Epidermal melanocyte (primary cell): Measurements from ENCODE around the gene ADO.
A peak's percentile ranks its signal among the peaks of the same experiment; 100 is the strongest.
"Not testable (repeated sequence)": the region's sequence is repeated elsewhere in the genome, so short reads cannot be mapped to it uniquely, and the experiment has no call there.

Source experiments
- DNase-seq: peaks from one replicate; pipeline ENCODE4 v3.0.0; 2011; ENCODE audit warnings: low spot score; ENCODE audit not compliant: insufficient read length

The ADO gene

GRCh38 chr10:62804356-62805230 is at the start of gene ADO:
TSS of gene ADO (plus strand) at chr10:62804720. CDS start at chr10:62805060, 340 bp downstream.
- peak; percentile 88 for DNase-seq

GRCh38 chr10:62754963-62755362 is 49.6 kb upstream of the ADO start:
- no peak for DNase-seq

GRCh38 chr10:62755662-62756653 is 48.6 kb upstream of the ADO start:
- DNase-seq = no peak

GRCh38 chr10:62759599-62760175 is 44.8 kb upstream of the ADO start:
- no peak for DNase-seq

GRCh38 chr10:62760401-62760800 is 44.1 kb upstream of the ADO start:
- no peak for DNase-seq

- DNase-seq = no peak
Observed at GRCh38 chr10:62761115-62761514, 43.4 kb upstream of the ADO start.

GRCh38 chr10:62763155-62763554 is 41.4 kb upstream of the ADO start:
- no peak for DNase-seq

- no peak for DNase-seq
Observed at GRCh38 chr10:62764011-62764410, 40.5 kb upstream of the ADO start.

- DNase-seq = no peak
Observed at GRCh38 chr10:62765726-62766125, 38.8 kb upstream of the ADO start.

GRCh38 chr10:62766386-62766785 is 38.1 kb upstream of the ADO start:
- no peak for DNase-seq

- DNase-seq = no peak
Observed at GRCh38 chr10:62769574-62770242, 34.8 kb upstream of the ADO start.

- DNase-seq = peak; percentile 50
Observed at GRCh38 chr10:62772186-62772974, 32.1 kb upstream of the ADO start.

GRCh38 chr10:62778125-62778524 is 26.4 kb upstream of the ADO start:
- DNase-seq = no peak

- DNase-seq = no peak
Observed at GRCh38 chr10:62779487-62780248, 24.9 kb upstream of the ADO start.

GRCh38 chr10:62784537-62784936 is 20.0 kb upstream of the ADO start:
- DNase-seq = not testable (repeated sequence)

- not testable (repeated sequence) for DNase-seq
Observed at GRCh38 chr10:62788285-62788684, 16.2 kb upstream of the ADO start.

- DNase-seq = no peak
Observed at GRCh38 chr10:62788861-62789467, 15.6 kb upstream of the ADO start.

GRCh38 chr10:62790019-62790555 is 14.4 kb upstream of the ADO start:
- DNase-seq = no peak

- DNase-seq = no peak
Observed at GRCh38 chr10:62790571-62790970, 13.9 kb upstream of the ADO start.
